K562 (cell line): ENCODE measurements around the gene LSR. TPM values are rescaled to one million over a fixed set of nuclear protein-coding genes. Genes with fewer than 3 reads are reported as not detected.
A peak's percentile ranks its signal among the peaks of the same experiment; 100 is the strongest.

Experiments
- CBX1 ChIP-seq: sonication (generic); IDR thresholded peaks from 2 replicates; pipeline ENCODE4 v1.6.1; 2016; ENCODE audit warnings: antibody characterized with exemption, low read depth, mild to moderate bottlenecking
- ELF1 ChIP-seq: fragments of 200-800 bp; sonication (Bioruptor generic); IDR thresholded peaks from 2 replicates; pipeline ENCODE4 v1.6.1; 2016; ENCODE audit warnings: missing genetic modification characterization, missing compliant biosample characterization
- ETV1 ChIP-seq: fragments of 450-650 bp; conservative IDR thresholded peaks from 2 replicates; pipeline ENCODE4 v1.6.1; 2016; ENCODE audit warnings: missing genetic modification characterization, control low read depth, low read depth, missing compliant biosample characterization
- GATAD2B ChIP-seq: fragments of 450-650 bp; IDR thresholded peaks from 2 replicates; pipeline ENCODE4 v1.6.1; 2017; ENCODE audit warnings: mild to moderate bottlenecking, borderline replicate concordance
- HDAC1 ChIP-seq, 2 experiments: fragments of 450-650 bp; IDR thresholded peaks; 2 replicates each; pipeline ENCODE4 v1.6.1; 2016 to 2017; ENCODE audit warnings: inconsistent platforms in 1 of 2, mild to moderate bottlenecking in 1 of 2, moderate library complexity in 1 of 2
- HMGN3 ChIP-seq: IDR thresholded peaks from 2 replicates; pipeline ENCODE4 v1.6.1; 2011; ENCODE audit warnings: borderline replicate concordance, low read depth, mild to moderate bottlenecking, mixed read lengths, low read length; ENCODE audit not compliant: insufficient read length; ENCODE audit errors: extremely low read depth
- POLR2A ChIP-seq: fragments of 450-650 bp; conservative IDR thresholded peaks from 2 replicates; pipeline ENCODE4 v1.6.1; 2016
- RBFOX2 ChIP-seq: fragments of 200-400 bp; formaldehyde crosslinking; IDR thresholded peaks from 2 replicates; pipeline ENCODE4 v1.6.1; 2017; ENCODE audit warnings: low read depth, mild to moderate bottlenecking, low read length, moderate library complexity
- RCOR1 ChIP-seq, 2 experiments: IDR thresholded peaks; 2 replicates each; pipeline ENCODE4 v1.6.1; 2012; ENCODE audit warnings: low read depth in 2 of 2, low read length in 2 of 2, borderline replicate concordance in 1 of 2, improper control_type of control experiment in 1 of 2
- SMARCA4 ChIP-seq: fragments of 450-650 bp; IDR thresholded peaks from 2 replicates; pipeline ENCODE4 v1.6.1; 2016
- TEAD1 ChIP-seq, 2 experiments: fragments of 450-650 bp in 1 of 2; sonication (generic) in 1 of 2; formaldehyde crosslinking; IDR thresholded peaks; 2 replicates each; pipeline versions ENCODE4 v1.4.0 to v1.8.0; 2020 to 2022; ENCODE audit warnings: mild to moderate bottlenecking in 2 of 2, missing genetic modification reagents in 1 of 2
- ZNF175 ChIP-seq: fragments of 200-800 bp; sonication (Bioruptor generic); IDR thresholded peaks from 2 replicates; pipeline ENCODE4 v1.6.1; 2016; ENCODE audit warnings: low read depth, mild to moderate bottlenecking, missing genetic modification characterization, missing compliant biosample characterization
- polyA plus RNA-seq, 8 experiments: library from polyadenylated mRNA; depleted of rRNA in 4 of 8; stranded (reverse) in 5 of 8; unstranded in 3 of 8; fragments of >200 nt; fragmentation: Nextera tagmentation in 2 of 8; fragmentation: Illumina TruSeq in 1 of 8; extraction: Ambion mirVana in 2 of 8; extraction: Trizol in 1 of 8; gene quantifications; 2 replicates each; pipeline versions ENCODE4 v1.2.1 to v1.2.3, GENCODE V29; 2011 to 2014; ENCODE audit warnings: inconsistent platforms in 1 of 8, missing spikeins in 1 of 8
- total RNA-seq, 7 experiments: library from RNA; depleted of rRNA in 6 of 7; stranded (reverse); fragments of >200 nt in 6 of 7; fragmentation: Illumina TruSeq in 2 of 7; extraction: Trizol in 2 of 7; gene quantifications; 2 replicates each; pipeline versions ENCODE4 v1.2.1 to v1.2.3, GENCODE V29; 2011 to 2021; ENCODE audit warnings: low replicate concordance in 1 of 7
- TF ChIP-seq, protein P1 (sequence below): fragments of 200-800 bp; sonication (Bioruptor generic); IDR thresholded peaks from 2 replicates; pipeline ENCODE4 v1.6.1; 2016; ENCODE audit warnings: missing genetic modification characterization, missing compliant biosample characterization
- TF ChIP-seq, protein P2 (sequence below), 2 experiments: fragments of 450-650 bp; IDR thresholded peaks; 2 replicates each; pipeline ENCODE4 v1.6.1; 2016
- TF ChIP-seq, protein P3 (sequence below): IDR thresholded peaks from 2 replicates; pipeline ENCODE4 v1.6.1; 2014; ENCODE audit warnings: antibody characterized with exemption
- TF ChIP-seq, protein P4 (sequence below): fragments of 200-400 bp; formaldehyde crosslinking; IDR thresholded peaks from 2 replicates; pipeline ENCODE4 v1.6.1; 2017; ENCODE audit warnings: mild to moderate bottlenecking, low read depth, low read length, moderate library complexity
- TF ChIP-seq, protein P5 (sequence below): fragments of 250-450 bp; sonication (Bioruptor Pico); IDR thresholded peaks from 2 replicates; pipeline ENCODE4 v1.8.0; 2021; ENCODE audit warnings: moderate library complexity, mild to moderate bottlenecking, inconsistent platforms

LSR gene
- total and polyA plus RNA-seq, 9 of the 15 experiments (the other 6 are each of a cell fraction or from before 2014, with no cell fraction given) = 0.44 to 87.9 (median 28.0) TPM

DNA sequence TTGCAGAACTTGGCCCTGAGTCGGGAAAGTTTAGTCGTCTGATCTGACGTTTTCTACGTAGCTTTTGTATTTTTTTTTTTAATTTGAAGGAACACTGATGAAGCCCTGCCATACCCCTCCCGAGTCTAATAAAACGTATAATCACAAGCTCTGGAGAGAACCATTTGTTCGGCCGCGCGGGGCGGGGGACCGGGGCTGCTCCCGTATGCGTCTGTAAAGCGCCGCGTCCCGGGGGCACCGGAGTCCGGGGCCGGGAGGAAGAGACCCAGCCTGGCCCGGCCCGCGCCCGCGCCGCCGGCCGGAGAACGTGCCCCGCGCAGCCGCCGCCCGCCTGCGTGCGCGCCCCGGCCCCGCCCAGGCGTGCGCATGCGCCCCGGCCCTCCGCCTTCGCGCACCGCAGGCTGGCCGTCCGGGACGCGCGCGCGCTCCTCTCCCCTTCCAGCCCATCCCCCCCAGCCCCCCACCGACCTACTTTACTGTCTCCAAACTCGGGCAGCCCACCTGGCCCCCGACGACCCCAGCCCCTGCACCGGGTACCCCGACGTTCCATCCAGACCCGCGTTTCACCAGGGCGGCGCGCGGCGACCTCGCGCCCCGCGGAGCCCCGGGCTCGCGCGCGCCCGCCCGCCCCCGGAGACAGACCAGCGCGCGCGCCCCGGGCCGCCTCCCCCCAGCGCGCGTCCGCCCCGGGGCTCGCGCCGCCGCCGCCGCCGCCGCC, 19.2 kb downstream of the LSR start (continued):
- TF ChIP-seq, protein P1, sequence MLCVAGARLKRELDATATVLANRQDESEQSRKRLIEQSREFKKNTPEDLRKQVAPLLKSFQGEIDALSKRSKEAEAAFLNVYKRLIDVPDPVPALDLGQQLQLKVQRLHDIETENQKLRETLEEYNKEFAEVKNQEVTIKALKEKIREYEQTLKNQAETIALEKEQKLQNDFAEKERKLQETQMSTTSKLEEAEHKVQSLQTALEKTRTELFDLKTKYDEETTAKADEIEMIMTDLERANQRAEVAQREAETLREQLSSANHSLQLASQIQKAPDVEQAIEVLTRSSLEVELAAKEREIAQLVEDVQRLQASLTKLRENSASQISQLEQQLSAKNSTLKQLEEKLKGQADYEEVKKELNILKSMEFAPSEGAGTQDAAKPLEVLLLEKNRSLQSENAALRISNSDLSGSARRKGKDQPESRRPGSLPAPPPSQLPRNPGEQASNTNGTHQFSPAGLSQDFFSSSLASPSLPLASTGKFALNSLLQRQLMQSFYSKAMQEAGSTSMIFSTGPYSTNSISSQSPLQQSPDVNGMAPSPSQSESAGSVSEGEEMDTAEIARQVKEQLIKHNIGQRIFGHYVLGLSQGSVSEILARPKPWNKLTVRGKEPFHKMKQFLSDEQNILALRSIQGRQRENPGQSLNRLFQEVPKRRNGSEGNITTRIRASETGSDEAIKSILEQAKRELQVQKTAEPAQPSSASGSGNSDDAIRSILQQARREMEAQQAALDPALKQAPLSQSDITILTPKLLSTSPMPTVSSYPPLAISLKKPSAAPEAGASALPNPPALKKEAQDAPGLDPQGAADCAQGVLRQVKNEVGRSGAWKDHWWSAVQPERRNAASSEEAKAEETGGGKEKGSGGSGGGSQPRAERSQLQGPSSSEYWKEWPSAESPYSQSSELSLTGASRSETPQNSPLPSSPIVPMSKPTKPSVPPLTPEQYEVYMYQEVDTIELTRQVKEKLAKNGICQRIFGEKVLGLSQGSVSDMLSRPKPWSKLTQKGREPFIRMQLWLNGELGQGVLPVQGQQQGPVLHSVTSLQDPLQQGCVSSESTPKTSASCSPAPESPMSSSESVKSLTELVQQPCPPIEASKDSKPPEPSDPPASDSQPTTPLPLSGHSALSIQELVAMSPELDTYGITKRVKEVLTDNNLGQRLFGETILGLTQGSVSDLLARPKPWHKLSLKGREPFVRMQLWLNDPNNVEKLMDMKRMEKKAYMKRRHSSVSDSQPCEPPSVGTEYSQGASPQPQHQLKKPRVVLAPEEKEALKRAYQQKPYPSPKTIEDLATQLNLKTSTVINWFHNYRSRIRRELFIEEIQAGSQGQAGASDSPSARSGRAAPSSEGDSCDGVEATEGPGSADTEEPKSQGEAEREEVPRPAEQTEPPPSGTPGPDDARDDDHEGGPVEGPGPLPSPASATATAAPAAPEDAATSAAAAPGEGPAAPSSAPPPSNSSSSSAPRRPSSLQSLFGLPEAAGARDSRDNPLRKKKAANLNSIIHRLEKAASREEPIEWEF (CRISPR knock-in tag) = 0 out of 2 replicates have a peak, but pooled peaks have one; percentile 44
- TF ChIP-seq GATAD2B (peak; percentile 45; the same call in 1 of the 2 replicates), ETV1 (no peak), CBX1 (0 out of 2 replicates have a peak, but pooled peaks have one; percentile 16), HDAC1 (IDR thresholded peaks at IDR 0.05) (no peak), RBFOX2 (peak; percentile 62), ZNF175 (CRISPR knock-in tag) (peak; percentile 95), ELF1 (tag) (no peak), SMARCA4 (peak; percentile 35; the same call in 1 of the 2 replicates), HMGN3 (peak; percentile 8), TEAD1 (CRISPR knock-in tag; IDR thresholded peaks at IDR 0.05) (0 out of 4 replicates have a peak, but pooled peaks of 1 of the 2 experiments have one; percentile 23), POLR2A (peak; percentile 80), RCOR1 (IDR thresholded peaks at IDR 0.05; ENCODE audit: borderline replicate concordance in 1 of 2, low read depth in 2 of 2, low read length in 2 of 2) (no peak)
- TF ChIP-seq, protein P2, sequence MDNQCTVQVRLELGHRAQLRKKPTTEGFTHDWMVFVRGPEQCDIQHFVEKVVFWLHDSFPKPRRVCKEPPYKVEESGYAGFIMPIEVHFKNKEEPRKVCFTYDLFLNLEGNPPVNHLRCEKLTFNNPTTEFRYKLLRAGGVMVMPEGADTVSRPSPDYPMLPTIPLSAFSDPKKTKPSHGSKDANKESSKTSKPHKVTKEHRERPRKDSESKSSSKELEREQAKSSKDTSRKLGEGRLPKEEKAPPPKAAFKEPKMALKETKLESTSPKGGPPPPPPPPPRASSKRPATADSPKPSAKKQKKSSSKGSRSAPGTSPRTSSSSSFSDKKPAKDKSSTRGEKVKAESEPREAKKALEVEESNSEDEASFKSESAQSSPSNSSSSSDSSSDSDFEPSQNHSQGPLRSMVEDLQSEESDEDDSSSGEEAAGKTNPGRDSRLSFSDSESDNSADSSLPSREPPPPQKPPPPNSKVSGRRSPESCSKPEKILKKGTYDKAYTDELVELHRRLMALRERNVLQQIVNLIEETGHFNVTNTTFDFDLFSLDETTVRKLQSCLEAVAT (IDR thresholded peaks at IDR 0.05) = peak; percentile 21 to 57; a peak in 2 of 4 replicates
- TF ChIP-seq, protein P3, sequence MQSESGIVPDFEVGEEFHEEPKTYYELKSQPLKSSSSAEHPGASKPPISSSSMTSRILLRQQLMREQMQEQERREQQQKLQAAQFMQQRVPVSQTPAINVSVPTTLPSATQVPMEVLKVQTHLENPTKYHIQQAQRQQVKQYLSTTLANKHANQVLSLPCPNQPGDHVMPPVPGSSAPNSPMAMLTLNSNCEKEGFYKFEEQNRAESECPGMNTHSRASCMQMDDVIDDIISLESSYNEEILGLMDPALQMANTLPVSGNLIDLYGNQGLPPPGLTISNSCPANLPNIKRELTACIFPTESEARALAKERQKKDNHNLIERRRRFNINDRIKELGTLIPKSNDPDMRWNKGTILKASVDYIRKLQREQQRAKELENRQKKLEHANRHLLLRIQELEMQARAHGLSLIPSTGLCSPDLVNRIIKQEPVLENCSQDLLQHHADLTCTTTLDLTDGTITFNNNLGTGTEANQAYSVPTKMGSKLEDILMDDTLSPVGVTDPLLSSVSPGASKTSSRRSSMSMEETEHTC = no peak
- TF ChIP-seq, protein P4, sequence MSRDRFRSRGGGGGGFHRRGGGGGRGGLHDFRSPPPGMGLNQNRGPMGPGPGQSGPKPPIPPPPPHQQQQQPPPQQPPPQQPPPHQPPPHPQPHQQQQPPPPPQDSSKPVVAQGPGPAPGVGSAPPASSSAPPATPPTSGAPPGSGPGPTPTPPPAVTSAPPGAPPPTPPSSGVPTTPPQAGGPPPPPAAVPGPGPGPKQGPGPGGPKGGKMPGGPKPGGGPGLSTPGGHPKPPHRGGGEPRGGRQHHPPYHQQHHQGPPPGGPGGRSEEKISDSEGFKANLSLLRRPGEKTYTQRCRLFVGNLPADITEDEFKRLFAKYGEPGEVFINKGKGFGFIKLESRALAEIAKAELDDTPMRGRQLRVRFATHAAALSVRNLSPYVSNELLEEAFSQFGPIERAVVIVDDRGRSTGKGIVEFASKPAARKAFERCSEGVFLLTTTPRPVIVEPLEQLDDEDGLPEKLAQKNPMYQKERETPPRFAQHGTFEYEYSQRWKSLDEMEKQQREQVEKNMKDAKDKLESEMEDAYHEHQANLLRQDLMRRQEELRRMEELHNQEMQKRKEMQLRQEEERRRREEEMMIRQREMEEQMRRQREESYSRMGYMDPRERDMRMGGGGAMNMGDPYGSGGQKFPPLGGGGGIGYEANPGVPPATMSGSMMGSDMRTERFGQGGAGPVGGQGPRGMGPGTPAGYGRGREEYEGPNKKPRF = no peak
- TF ChIP-seq, protein P5, sequence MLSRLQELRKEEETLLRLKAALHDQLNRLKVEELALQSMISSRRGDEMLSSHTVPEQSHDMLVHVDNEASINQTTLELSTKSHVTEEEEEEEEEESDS (CRISPR knock-in tag) = no peak
